H9 (cell line): ENCODE results near the gene SCFD2. TPM values are rescaled to one million over a fixed set of nuclear protein-coding genes. Genes with fewer than 3 reads are reported as not detected.
A peak's percentile ranks its signal among the peaks of the same experiment; 100 is the strongest.

Experiments used
- DNase-seq: peaks from one replicate; pipeline ENCODE4 v3.0.0-alpha.2; 2017
- H2AFZ ChIP-seq: one replicate; pipeline ENCODE4 v1.6.1; 2013; ENCODE audit warnings: mild to moderate bottlenecking, low read length, control low read depth, moderate library complexity
- H2AK5ac ChIP-seq: 2 replicates; pipeline ENCODE4 v1.6.1; 2013; ENCODE audit warnings: low read length, control low read depth, mixed read lengths; ENCODE audit not compliant: insufficient read length
- H2BK120ac ChIP-seq: one replicate; pipeline ENCODE4 v1.6.1; 2013; ENCODE audit warnings: low read depth, mild to moderate bottlenecking, low read length, control low read depth, inconsistent platforms; ENCODE audit not compliant: poor library complexity, severe bottlenecking
- H2BK12ac ChIP-seq: 2 replicates; pipeline ENCODE4 v1.6.1; 2013; ENCODE audit warnings: low read length, control low read depth, mixed read lengths, low read depth; ENCODE audit not compliant: insufficient read length
- H2BK15ac ChIP-seq: 2 replicates; pipeline ENCODE4 v1.6.1; 2013; ENCODE audit warnings: low read depth, low read length, control low read depth
- H2BK20ac ChIP-seq: one replicate; pipeline ENCODE4 v1.6.1; 2013; ENCODE audit warnings: low read depth, mild to moderate bottlenecking, low read length, control low read depth, inconsistent platforms; ENCODE audit not compliant: poor library complexity, severe bottlenecking
- H2BK5ac ChIP-seq: 2 replicates; pipeline ENCODE4 v1.6.1; 2013; ENCODE audit warnings: low read length, control low read depth, mixed read lengths; ENCODE audit not compliant: insufficient read length
- H3K14ac ChIP-seq: 2 replicates; pipeline ENCODE4 v1.6.1; 2013; ENCODE audit warnings: low read length, control low read depth; ENCODE audit not compliant: insufficient read depth
- H3K18ac ChIP-seq: 2 replicates; pipeline ENCODE4 v1.6.1; 2013; ENCODE audit warnings: low read depth, mild to moderate bottlenecking, mixed read lengths, low read length, control low read depth; ENCODE audit not compliant: insufficient read length
- H3K23ac ChIP-seq: 2 replicates; pipeline ENCODE4 v1.6.1; 2013; ENCODE audit warnings: low read length, control low read depth, mixed read lengths, low read depth; ENCODE audit not compliant: insufficient read length
- H3K23me2 ChIP-seq: 2 replicates; pipeline ENCODE4 v1.6.1; 2013; ENCODE audit warnings: low read depth, mild to moderate bottlenecking, mixed read lengths, low read length, control low read depth; ENCODE audit not compliant: insufficient read length, poor library complexity, severe bottlenecking
- H3K27ac ChIP-seq: 2 replicates; pipeline ENCODE4 v1.5.1; 2013; ENCODE audit warnings: low read length, control low read depth, mixed read lengths, low read depth; ENCODE audit not compliant: insufficient read length
- H3K27me3 ChIP-seq: 2 replicates; pipeline ENCODE4 v1.6.1; 2013; ENCODE audit warnings: low read length, control low read depth, inconsistent platforms; ENCODE audit not compliant: insufficient read depth
- H3K4ac ChIP-seq: 2 replicates; pipeline ENCODE4 v1.6.1; 2013; ENCODE audit warnings: low read depth, mild to moderate bottlenecking, control low read depth, inconsistent platforms, low read length, moderate library complexity
- H3K4me1 ChIP-seq: 2 replicates; pipeline ENCODE4 v1.6.1; 2013; ENCODE audit warnings: low read length, control low read depth, inconsistent platforms; ENCODE audit not compliant: insufficient read depth
- H3K4me2 ChIP-seq: 2 replicates; pipeline ENCODE4 v1.6.1; 2013; ENCODE audit warnings: low read length, control low read depth, mixed read lengths; ENCODE audit not compliant: insufficient read length, insufficient read depth
- H3K56ac ChIP-seq: 2 replicates; pipeline ENCODE4 v1.6.1; 2013; ENCODE audit warnings: low read depth, mild to moderate bottlenecking, mixed read lengths, low read length, control low read depth; ENCODE audit not compliant: insufficient read length
- H3K79me1 ChIP-seq: 2 replicates; pipeline ENCODE4 v1.6.1; 2013; ENCODE audit warnings: low read depth, mild to moderate bottlenecking, moderate library complexity, low read length, control low read depth, inconsistent platforms; ENCODE audit not compliant: insufficient read depth, poor library complexity, severe bottlenecking
- H3K79me2 ChIP-seq: 2 replicates; pipeline ENCODE4 v1.6.1; 2013; ENCODE audit warnings: low read length, control low read depth, inconsistent platforms; ENCODE audit not compliant: insufficient read depth
- H3K9ac ChIP-seq: 2 replicates; pipeline ENCODE4 v1.6.1; 2013; ENCODE audit warnings: low read length, control low read depth, mixed read lengths; ENCODE audit not compliant: insufficient read length; ENCODE audit errors: extremely low read depth
- H3K9me3 ChIP-seq: one replicate; pipeline ENCODE4 v1.6.1; 2013; ENCODE audit warnings: low read depth, low read length, inconsistent platforms; ENCODE audit not compliant: control insufficient read depth
- H3T11ph ChIP-seq: one replicate; pipeline ENCODE4 v1.6.1; 2013; ENCODE audit warnings: mild to moderate bottlenecking, low read length, control low read depth, inconsistent platforms
- H4K20me1 ChIP-seq: one replicate; pipeline ENCODE4 v1.6.1; 2013; ENCODE audit not compliant: control insufficient read depth, insufficient read length, insufficient read depth
- H4K5ac ChIP-seq: 2 replicates; pipeline ENCODE4 v1.6.1; 2013; ENCODE audit warnings: low read depth, mild to moderate bottlenecking, mixed read lengths, low read length, control low read depth; ENCODE audit not compliant: insufficient read length
- H4K8ac ChIP-seq: replicated peaks from 2 replicates; pipeline ENCODE4 v1.6.1; 2013; ENCODE audit warnings: low read length, control low read depth, mixed read lengths, low read depth; ENCODE audit not compliant: insufficient read length
- H4K91ac ChIP-seq: 2 replicates; pipeline ENCODE4 v1.6.1; 2013; ENCODE audit warnings: low read depth, mild to moderate bottlenecking, moderate library complexity, mixed read lengths, low read length, control low read depth; ENCODE audit not compliant: insufficient read length
- H3K27ac Mint-ChIP-seq, 3 experiments: 2 replicates in 2 of 3; 3 replicates in 1 of 3; pipeline ENCODE4 v1.8.0; 2020 to 2021; ENCODE audit warnings: mixed read lengths in 3 of 3, mild to moderate bottlenecking in 1 of 3, moderate library complexity in 1 of 3
- H3K27me3 Mint-ChIP-seq: 2 replicates; pipeline ENCODE4 v1.8.0; 2021; ENCODE audit warnings: low read depth, mild to moderate bottlenecking, moderate library complexity, mixed read lengths
- H3K36me3 Mint-ChIP-seq, 3 experiments: 2 replicates in 2 of 3; 3 replicates in 1 of 3; pipeline ENCODE4 v1.8.0; 2020 to 2021; ENCODE audit warnings: low read depth in 3 of 3, mixed read lengths in 3 of 3; ENCODE audit not compliant: insufficient read depth in 1 of 3
- H3K4me1 Mint-ChIP-seq, 2 experiments: 2 replicates each; pipeline ENCODE4 v1.8.0; 2020; ENCODE audit warnings: mixed read lengths in 2 of 2
- H3K4me3 Mint-ChIP-seq, 2 experiments: 2 replicates in 1 of 2; 3 replicates in 1 of 2; pipeline ENCODE4 v1.8.0; 2020 to 2021; ENCODE audit warnings: mild to moderate bottlenecking in 2 of 2, mixed read lengths in 2 of 2, moderate library complexity in 1 of 2
- H3K9me3 Mint-ChIP-seq, 2 experiments: 2 replicates in 1 of 2; 3 replicates in 1 of 2; pipeline ENCODE4 v1.8.0; 2020; ENCODE audit warnings: mild to moderate bottlenecking in 2 of 2, mixed read lengths in 2 of 2, moderate library complexity in 1 of 2
- CTCF ChIP-seq: fragments of 200-600 bp; sonication (generic); conservative IDR thresholded peaks from 3 replicates; pipeline ENCODE4 v1.8.0; 2021; ENCODE audit warnings: antibody characterized with exemption, mild to moderate bottlenecking
- WGBS: extraction: QIAGEN DNeasy Blood & Tissue Kit; methylation state at CpG from one replicate; pipeline ENCODE4 v1.1.7; 2013; ENCODE audit warnings: missing lambda C conversion rate, low lambda C conversion rate, mixed read lengths; ENCODE audit not compliant: insufficient read length; ENCODE audit errors: extremely low coverage; 5-methylcytosine and 5-hydroxymethylcytosine counted together
- total RNA-seq: library from RNA; stranded (reverse); gene quantifications from 2 replicates; pipeline ENCODE4 v1.2.1, GENCODE V29; 2021

The SCFD2 gene
- total RNA-seq, 1 experiment from 2014 or later, result 10.1 TPM

- H3K27ac Mint-ChIP-seq, result peak overlapping the region in 2 of 3 experiments; percentile 34 to 53; a peak in 4 of 7 replicates
- H3K9me3 Mint-ChIP-seq, result no peaks in the 10 kb centered on the region; a peak in 1 of 5 replicates
- peak overlapping the region in 1 of 2 experiments; percentile 93; a peak in 3 of 5 replicates for H3K4me3 Mint-ChIP-seq
- Histone ChIP-seq H2BK20ac (no peak overlapping the region), H3K27ac (no peak overlapping the region), H3K23me2 (peaks cover 13% of the 10 kb centered on the region), H2BK15ac (no peak overlapping the region), H3K4me2 (peak overlapping the region; percentile 15), H3K79me1 (no peaks in the 10 kb centered on the region), H3K23ac (no peak overlapping the region), H3K4me1 (no peaks in the 10 kb centered on the region; the same call in 1 of the 2 replicates), H3K56ac (no peak overlapping the region), H2AFZ (no peak overlapping the region), H3K9me3 (no peaks in the 10 kb centered on the region), H3K27me3 (no peaks in the 10 kb centered on the region), H4K8ac (no peak overlapping the region), H3K4ac (no peak overlapping the region), H3K18ac (no peak overlapping the region), H3K14ac (no peak overlapping the region), H2AK5ac (no peak overlapping the region), H4K20me1 (no peaks in the 10 kb centered on the region), H2BK5ac (no peak overlapping the region), H2BK12ac (no peak overlapping the region), H3T11ph (no peak overlapping the region), H3K79me2 (peaks cover 8% of the 10 kb centered on the region; the same call in 1 of the 2 replicates), H2BK120ac (no peak overlapping the region), H3K9ac (no peak overlapping the region), H4K91ac (no peak overlapping the region), H4K5ac (no peak overlapping the region)
- no CpG with 5 or more reads among the region's 9 CpGs for WGBS
- no peaks in the 10 kb centered on the region; the same call in 1 of the 2 replicates for H3K27me3 Mint-ChIP-seq
- peaks cover 39 to 48% (median 44%) of the 10 kb centered on the region in 3 experiments for H3K36me3 Mint-ChIP-seq
- no peak for DNase-seq
- no peak for TF ChIP-seq CTCF
- peaks cover 66 to 76% of the 10 kb centered on the region in 2 experiments for H3K4me1 Mint-ChIP-seq
These were observed 500.6 kb downstream of the SCFD2 start for GRCh38 chr4:52865300-52865699.
